Suppressor macrophage treated with lipopolysaccharide for 1 hour (primary cell): ENCODE measurements around the gene MDM1.

Experiments
- DNase-seq, 3 donors: peaks; one replicate each; pipeline ENCODE4 v3.0.0-alpha.2; 2020 to 2022

MDM1 gene

DNA sequence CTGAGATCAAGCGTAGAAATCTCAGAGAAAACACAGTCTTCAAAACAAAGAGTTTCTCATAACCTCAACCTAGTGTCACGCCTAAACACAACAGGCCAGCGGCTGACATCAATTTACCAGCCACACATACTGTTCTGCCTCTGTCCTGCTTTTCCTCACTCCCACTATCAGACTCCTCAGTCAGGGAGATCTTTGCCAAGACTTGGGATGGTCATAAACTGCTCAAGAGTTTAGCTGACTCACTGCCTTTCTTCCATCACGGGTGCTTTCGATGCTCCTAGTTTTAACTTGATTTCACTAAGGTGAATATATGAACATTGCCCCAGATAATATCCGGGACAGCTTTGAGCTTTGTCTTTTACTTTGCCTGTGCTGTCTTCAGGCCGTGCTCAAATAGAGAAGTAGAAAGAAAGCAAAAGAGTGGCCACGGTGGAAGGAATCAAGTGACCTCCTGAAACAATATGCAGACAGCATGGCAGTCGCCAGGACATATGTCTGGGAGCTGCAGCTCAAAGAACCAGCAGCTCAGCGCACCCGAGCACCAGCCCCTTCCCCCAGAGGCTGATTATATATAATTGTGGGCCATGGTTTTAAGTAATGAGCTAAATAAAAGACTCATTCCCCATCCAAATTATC lies 12.1 kb downstream of the MDM1 start:
- no peak for DNase-seq

DNA sequence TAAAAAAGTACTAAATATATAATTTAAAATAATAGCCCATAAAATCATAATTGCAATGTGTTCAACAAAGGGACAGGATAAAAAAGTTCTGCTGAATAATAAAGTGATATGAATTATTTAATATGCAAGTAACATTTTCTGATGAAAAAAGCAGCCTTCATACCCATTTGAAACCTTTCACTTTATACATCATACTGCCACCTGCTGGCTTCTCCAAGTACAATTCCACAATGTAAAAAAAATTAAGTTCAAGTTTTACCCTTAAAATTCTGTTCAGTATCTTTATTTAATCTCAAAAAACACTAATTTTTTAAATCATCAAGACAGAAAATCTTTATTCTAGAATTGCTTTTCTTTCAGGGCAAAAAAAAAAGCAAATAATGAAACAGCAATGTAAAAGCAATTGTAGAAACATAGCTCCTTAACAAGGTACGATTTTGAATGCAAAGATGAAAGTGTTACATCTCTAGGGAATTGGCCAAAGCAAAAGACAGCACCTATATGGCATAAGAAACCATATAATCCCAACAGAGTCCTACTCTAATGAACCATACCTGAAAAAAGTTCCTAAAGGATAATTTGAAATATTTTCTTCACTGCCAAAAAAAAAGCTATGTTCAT lies 15.0 kb downstream of the MDM1 start:
- peak; percentile 67 to 83 (median 77) for DNase-seq

DNA sequence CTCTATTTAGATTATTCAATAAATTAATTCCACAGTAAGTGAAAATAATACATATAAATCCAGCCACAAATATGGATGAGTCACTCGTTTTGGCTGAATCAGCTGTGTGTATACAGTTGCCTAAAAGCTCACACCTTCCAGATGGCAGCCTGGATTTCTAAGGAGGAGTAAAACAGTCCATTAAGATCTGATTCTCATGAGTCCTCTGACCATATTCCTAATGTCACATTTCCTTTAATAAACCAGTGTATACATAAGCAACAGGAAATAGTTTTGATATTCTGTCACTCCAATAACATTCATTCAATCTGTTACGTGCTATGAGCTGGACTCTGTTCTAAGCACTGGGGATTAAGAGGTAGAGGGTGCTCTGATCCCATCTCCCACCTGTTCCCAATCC lies 21.8 kb downstream of the MDM1 start:
- no peak for DNase-seq

DNA sequence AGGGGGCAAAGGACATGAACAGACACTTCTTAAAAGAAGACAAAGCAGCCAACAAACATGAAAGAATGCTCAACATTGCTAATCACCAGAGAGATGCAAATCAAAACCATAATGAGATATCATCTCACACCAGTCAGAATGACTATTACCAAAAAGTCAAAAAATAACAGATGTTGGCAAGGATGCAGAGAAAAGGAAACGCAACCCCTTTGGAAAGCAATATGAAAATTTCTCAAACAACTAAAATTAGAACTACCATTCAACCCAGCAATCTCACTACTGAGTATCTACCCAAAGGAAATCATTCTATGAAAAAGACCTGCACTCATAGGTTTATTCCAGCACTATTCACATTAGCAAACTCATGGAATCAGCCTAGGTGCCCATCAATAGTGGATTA lies 25.6 kb downstream of the MDM1 start:
- no peak for DNase-seq

DNA sequence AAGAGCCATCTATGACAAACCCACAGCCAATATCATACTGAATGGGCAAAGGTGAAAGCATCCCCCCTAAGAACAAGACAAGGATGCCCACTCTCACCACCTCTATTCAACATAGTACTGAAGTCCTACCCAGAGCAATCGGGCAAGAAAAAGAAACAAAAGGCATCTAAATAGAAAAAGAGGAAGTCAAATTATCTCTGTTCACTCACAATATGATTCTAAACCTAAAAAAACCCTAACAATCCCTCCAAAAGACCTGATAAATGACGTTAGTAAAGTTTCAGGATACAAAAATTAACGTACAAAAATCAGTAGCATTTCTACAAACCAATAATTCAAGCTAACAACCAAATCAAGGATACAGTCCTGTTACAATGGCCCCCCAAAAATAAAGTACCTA lies 26.9 kb downstream of the MDM1 start:
- DNase-seq = no peak

DNA sequence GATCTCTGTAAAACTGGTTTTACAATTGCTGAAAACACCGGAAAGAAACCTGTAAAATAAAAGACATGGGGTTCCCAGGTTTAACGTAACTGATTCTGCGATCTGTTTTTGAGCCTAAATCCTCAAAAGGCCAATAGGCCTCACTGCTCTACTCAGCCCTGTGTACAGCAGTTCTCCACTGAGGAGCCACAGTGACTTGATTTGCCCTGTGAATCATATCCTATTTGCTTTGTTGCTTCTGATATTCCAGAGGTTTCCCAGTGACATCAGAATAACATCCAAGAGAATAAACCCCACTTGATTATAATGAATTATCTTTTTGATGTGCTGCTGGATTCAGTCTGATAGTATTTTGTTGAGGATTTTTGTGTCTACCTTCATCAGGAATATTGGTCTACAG lies 27.5 kb downstream of the MDM1 start:
- DNase-seq = no peak

DNA sequence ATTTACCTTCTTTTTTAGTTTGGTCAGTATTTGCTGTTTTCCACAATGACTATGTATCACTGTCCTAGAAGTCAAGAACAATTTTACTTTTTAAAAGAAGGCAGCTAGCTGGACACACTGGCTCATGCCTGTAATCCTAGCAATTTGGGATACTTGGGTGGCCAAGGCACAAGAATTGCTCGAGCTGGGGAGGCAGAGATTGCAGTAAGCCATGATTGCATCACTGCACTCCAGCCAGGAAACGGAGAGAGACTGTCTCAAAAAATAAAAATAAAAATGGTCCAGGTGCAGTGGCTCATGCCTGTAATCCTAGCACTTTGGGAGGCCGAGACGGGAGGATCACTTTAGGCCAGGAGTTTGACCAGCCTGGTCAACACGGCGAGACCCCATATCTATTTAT lies 28.3 kb downstream of the MDM1 start:
- DNase-seq = no peak

DNA sequence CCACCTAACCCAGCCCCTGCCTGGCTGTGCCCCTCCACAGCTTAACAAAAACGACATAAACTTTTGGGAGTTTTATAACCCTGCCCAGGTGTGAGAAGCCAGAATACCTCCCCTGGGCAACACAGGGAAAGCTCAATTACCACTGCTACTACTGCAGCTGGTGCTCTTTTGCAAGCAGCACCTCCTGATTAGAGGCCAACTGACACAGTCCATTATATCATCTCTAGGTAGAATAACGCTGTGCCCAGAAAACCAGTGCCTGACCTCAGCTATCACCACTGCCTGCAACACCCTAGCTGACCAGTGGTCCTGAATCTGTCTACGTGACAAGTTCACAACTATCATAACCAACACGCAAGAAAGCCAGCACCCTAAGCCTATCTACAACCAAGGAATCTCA lies 34.2 kb downstream of the MDM1 start:
- DNase-seq = no peak

DNA sequence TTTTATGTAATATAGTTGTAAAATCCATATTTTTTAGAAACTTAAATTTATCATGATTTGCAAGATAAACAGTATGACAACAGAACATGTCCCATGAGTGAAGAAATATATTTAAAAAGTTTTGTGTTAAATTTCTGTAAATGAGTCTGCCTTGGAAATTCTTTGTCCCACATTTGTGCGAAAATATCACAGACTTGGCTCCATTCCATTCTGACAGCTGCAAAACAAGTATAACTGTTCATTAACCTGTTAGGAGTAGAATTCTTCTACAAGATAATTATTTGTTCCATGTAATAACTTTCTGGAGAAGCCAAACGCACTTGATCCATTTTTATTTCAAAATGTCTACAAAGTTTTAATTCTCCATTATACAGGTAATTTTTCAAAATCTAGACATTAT lies 37.9 kb downstream of the MDM1 start:
- DNase-seq = no peak

DNA sequence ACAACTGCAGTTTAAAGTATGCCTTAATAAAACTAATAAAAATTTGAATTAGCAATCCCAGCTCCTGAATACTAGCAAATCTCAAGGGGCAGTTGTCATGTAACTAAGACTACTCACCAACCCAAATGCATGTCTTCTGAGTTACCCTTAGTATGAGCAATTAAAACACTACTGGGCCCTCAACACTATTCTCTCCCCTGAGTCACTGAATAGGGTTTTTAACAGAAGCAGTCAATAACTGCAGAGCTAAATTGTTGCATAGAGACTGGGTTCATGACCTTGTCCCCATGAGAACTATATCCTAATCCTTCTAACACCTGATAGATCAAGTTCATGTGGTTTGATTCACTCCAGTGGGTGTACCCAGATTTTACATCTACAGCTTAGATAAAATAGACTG lies 38.8 kb downstream of the MDM1 start:
- DNase-seq = no peak

DNA sequence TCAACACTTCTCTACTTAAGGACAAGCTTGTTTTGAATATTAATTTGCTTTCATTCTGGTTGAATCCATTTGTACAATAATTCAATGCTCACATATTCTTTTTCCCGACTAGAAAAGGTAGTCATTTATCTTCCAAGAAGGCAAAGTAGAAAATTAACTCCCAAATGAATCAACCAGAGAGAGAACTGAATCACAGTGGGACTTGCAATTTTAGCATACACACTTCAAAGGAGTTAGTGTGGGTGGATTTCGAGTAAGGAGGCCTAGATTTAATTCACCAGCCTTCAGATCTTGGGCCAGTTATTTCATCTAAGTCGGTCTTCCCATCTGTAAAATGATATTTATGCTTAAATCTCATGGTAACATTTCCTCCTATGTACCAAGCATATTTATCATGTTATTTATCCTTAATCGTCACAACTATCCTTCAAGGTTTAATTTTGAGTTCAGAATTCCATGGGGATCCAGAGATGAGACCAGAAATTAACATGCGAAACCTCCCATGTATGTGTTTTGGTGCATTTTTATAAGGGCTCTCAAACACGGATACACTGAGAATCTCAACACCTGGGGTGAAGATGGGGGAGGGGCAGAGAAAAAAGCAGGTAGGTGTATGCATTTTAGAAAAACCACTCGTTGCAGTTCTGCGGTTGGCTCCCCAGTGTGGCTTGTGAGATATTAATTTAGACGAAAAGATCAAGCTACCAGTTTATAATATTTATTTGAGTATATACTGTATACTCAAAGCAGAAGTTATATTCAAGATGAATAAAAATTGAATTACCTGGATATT lies 39.8 kb downstream of the MDM1 start:
- no peak for DNase-seq

DNA sequence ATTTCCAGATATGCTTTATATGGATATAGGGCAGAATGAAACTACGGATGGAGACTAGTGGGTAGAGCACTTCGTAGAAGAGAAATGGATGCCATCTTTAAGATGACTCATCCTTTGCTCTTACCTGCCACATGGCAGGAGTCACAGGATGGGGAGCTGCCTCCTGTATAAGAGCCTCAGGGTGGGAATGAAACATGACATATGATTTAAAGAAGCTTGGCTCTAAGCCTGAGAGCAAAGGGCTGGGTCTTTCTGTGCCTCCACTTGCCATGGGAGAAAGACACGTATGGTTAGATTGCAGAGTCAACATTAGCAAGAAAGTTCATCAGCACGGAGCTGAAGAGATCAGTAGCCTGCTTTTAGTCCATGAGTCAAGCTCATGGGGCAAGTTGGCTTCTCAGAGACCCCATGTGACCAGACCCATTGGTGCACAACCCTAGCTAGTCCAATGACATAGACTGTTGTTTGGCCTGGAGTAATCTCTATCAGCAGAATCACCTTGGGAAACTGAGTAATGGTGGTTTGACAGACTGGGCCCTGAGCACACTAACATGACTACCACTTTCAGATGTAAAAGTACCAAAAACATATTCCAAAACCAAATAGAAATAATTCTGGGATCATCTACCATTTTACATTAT lies 40.6 kb downstream of the MDM1 start:
- no peak for DNase-seq

DNA sequence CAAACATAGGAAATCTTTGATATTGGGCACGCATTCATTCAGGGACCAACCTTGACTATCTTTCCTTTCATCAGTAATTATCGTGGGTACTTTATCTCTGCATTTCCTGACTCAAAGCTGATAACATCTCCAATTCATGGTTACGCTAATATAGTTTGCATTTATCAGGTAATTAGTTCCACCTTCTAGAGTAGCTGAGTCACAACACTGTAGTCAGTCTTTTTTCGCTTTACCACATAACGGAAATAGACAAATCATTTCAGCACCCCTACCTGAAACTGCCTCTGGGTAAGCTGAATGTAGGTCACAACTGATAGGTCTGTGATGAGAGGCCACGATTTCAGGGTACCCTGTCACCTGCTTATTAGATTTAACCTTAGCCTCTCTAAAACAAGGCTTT lies 42.0 kb downstream of the MDM1 start:
- no peak for DNase-seq

DNA sequence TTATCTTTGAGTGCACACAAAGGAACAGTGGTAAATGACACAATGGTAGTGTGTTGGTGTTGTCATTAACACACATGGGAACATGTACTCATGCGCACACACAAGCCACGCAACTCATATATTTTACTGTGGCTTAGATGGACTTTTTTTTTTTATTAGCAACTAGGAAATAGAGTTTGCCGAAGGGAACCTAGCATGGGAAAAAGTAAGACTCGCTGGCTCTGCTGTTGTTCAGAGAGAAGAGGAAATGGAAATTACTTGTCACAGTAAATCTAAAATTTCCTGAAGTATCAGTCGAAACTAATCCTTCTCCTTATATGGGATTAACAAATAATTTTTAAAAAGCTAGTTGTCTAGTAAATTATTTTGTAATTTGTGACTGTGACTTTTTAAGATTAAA lies 45.1 kb downstream of the MDM1 start:
- DNase-seq = peak; percentile 6 to 43 (median 12)

DNA sequence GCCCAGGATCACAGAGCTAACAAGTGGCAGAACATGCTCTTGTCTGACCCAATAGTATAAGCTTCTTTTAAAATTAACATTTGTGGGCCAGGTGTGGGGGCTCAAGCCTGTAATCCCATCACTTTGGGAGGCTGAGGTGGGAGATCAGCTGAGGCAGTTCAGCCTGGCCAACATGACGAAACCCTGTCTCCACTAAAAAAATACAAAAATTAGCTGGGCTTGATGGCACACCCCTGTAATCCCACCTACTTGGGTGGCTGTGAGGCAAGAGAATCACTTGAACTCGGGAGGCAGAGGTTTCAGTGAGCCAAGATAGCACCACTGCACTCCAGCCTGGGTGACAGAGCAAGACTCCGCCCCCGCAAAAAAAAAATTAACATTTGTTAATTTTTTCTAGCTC lies 45.8 kb downstream of the MDM1 start:
- DNase-seq = no peak

DNA sequence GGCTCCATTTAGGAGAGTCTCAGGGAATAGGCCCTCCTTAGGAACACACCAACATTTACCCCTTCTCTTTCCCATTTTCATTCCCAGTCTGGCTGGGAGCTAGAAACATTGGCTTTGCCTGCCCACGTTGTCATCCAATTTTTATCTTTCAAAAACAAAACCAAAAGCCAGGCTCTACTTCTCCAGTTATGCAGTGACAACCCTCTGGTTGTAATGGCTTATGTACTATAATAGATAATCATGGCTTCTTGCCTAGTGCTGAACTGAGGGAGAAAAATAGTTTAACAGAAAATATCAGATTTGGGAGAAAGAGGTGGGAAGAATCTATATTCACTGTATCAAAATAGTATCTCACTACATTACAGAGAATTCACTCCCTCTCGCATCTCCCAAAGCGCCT lies 46.6 kb downstream of the MDM1 start:
- DNase-seq = no peak

DNA sequence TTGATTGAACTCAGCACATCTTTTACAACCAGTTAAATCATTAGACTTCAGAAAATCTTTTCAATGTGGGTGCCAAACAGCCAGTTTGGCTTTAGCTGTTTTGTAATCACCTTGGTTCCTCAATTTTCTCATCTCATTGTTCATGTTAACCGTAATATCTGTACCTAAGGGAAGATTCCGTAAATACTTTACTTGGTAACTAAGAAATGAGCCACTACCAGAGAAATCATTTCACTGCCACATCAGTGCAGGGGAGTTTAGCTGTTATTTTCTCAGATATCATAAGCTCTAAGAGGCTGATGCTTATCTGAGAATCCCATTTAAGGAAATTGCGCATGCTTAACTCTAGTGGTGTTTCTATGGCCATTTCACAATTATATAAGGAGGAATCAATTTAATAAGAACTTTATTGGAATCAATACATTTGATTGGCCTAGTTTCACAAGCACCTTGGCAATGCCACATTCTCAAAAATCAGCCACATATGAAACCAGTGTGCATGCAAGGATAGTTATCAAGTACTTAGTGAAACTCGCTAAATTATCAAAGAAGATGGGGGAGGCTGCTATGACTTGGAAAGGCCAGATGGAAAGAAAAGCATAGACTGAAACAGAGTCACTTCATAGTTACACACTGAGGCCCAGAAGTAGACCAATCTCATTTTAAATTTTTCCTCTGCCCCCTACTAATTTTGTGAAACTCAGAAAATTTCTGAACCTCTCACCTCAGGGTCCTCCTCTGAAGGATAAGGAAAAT lies 50.7 kb downstream of the MDM1 start:
- DNase-seq = no peak

DNA sequence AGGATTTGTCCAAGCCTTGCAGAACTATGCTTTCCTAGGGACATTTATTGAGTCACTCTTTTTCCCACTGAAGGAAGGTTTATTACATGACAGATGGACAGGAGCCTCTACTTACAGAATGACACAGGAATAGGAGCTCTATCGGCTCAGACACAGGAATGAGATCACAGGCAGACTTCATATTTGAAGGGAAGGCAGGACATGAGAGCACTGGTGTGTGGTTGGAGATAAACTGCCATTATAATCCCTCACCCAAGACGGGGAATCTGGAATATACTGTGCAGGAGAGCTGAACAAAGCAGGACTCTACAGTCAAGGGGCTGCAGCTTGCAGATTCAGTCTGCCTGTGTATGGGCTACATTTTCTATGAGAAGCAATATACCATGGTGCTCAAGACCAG lies 51.9 kb downstream of the MDM1 start:
- no peak for DNase-seq

DNA sequence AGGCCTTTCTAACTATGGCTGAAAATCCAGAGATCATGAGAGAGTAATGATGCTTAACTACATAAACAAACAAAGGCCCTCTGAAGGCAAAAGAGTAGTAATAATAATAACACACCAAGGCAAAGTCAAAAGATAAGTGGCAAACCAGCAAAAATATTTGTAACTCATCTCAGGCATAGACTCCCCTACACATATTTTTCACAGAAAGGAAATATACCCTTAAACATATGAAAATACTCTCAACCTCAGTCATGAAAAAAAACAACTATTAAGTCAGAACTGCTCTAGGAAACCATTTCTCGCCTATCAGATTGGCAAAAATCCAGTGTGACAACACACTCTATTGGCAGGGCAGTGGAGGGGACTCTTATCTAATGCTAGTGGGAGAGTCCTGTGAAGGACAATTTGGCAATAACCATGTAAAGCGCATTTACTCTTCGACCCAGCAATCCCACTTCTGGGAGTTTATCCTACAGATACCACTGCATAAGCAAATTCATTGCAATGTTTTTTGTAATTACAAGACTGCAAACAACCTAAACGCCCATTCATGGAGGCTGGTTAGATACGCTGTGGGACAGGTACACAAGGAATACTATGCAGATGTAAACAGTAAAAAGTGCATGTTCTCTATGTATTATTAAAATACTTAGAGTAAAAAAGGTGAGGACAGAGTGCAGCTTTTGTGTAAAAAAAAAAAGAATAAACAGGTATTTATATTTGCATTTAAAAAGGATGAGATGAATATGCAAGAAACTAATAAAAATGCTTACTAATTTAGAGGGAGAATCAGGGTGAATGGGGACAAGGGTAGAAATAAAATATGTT lies 52.7 kb downstream of the MDM1 start:
- DNase-seq = no peak

DNA sequence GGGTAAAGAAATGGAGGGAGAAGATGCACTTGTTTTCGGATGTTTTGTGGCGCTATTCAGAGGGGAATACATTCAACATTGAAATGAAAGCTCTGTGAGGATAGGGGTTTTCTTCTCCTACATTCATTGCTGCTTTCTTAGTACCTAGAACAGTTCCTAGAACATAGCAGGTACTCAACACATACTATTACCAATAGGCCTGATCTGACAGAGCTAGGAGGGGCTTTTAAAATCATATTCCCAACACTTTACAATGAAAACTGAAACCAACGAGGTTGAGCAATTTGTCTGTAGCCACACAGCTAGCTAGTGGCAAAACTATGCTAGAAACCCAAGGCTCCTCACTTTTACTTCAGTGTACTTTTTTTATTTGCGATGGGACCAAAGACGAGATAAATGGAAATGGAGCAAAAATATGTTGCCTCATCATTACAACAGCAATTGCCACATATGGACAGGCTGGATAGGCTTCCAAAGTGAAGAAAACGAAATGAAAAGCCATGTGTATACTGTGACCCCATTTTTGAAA lies 55.7 kb downstream of the MDM1 start:
- DNase-seq = no peak

DNA sequence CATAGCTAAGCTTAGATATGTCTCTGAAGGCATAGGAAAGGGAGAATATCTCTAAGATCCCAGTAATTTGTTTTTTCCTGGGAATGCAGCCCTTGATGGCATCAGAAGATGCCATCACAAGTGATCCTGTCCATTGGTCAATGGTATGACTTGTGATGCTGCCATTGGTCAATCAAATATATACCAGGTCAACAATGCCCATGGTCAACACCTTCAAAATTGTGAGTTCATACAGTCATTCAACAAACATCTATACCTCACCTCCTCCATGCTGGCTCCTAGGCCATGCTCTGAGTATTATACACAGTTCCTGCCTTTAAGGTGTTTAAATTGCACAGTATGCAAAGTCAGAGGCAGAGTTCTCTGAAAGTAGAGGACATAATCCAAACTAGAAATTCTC lies 59.4 kb downstream of the MDM1 start:
- DNase-seq = no peak

DNA sequence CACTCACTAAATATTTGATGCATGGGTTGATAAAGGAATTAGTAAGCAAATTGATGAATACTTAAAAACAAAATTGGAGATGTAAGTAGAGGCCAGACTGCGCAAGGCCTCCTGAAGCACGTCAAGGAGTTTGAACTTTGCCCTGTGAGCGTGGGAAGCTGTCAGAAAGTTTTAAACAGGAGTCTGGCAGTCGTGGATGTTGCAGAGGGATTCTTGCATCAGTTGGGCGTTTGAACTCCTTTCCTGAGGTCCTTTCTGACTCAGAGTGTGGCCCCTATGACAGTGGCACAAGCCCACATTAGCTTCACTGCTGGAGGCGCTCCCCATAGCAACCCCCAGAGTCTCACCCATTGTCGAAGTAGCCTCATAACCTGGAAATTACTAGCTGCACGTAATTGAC lies 60.8 kb downstream of the MDM1 start:
- DNase-seq = no peak
